HEK293T (cell line): ENCODE measurements around the gene P4HTM.

ENCODE experiments used
- CTBP1 ChIP-seq: fragments of 450-650 bp; IDR thresholded peaks from 2 replicates; pipeline ENCODE4 v1.6.1; 2016; ENCODE audit warnings: borderline replicate concordance
- ELF4 ChIP-seq: fragments of 450-650 bp; IDR thresholded peaks from 2 replicates; pipeline ENCODE4 v1.6.1; 2017; ENCODE audit warnings: antibody characterized with exemption
- FOXK2 ChIP-seq: fragments of 450-650 bp; IDR thresholded peaks from 2 replicates; pipeline ENCODE4 v1.6.1; 2016; ENCODE audit warnings: mild to moderate bottlenecking
- FOXM1 ChIP-seq: fragments of 450-650 bp; IDR thresholded peaks from 2 replicates; pipeline ENCODE4 v1.6.1; 2017; ENCODE audit warnings: mild to moderate bottlenecking, borderline replicate concordance
- SP1 ChIP-seq: fragments of 450-650 bp; IDR thresholded peaks from 2 replicates; pipeline ENCODE4 v1.6.1; 2017

DNA sequence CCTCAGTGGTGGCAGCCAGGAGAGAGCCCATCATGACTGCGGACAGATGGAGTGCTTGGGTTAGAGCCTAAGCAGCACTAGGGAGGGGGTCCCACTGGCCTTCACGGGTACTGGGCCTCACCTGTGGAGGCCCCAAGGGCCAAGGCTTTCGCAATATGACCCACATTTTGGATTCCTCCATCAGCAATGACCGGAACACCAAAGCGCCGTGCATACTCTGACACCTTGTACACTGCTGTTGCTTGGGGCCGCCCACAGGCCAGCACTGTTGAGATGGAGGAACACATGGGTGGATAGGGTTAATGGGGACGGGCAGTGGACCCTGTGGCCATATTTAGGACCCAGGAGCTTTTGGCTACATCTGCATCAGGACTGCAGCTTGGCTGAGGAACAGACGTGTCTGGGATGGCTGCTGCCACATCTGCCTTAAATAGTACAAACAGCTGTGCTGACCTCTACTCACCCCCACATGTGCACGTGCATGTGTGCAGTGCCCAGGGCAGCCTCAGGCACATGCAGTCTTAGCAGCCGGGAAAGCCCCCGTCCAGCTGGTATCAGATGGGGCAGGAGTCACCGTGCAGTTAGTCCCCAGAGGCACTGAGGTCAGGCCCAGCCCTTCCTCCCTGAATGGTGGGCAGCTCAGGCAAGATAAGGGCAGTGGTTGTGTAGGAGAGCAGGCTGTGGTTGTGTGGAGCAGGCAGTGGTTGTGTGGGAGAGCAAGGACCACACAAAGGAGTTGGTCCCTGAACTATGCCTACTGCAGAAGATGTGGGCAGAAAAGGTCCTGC, 35.2 kb downstream of the P4HTM start:
- TF ChIP-seq SP1 (no peak), FOXM1 (no peak), CTBP1 (no peak), FOXK2 (no peak), ELF4 (no peak)
